GM15510 (cell line): ENCODE measurements around the gene RPTOR.

Experiments used
- POLR2A ChIP-seq: IDR thresholded peaks from 3 replicates; pipeline ENCODE4 v1.6.1; 2011; ENCODE audit warnings: borderline replicate concordance; ENCODE audit not compliant: insufficient read length; ENCODE audit errors: extremely low read depth

Gene RPTOR

GRCh38 chr17:80965606-80966005 lies 421.0 kb downstream of the RPTOR start:
- no peak for TF ChIP-seq POLR2A

- TF ChIP-seq POLR2A = no peak
Observed at GRCh38 chr17:80967404-80967872, 422.8 kb downstream of the RPTOR start.

- no peak for TF ChIP-seq POLR2A
Observed at GRCh38 chr17:80968602-80969029, 424.0 kb downstream of the RPTOR start.

GRCh38 chr17:80969030-80969673 lies 424.5 kb downstream of the RPTOR start:
- TF ChIP-seq POLR2A = no peak

GRCh38 chr17:80969674-80970043 lies 425.0 kb downstream of the RPTOR start:
- TF ChIP-seq POLR2A = no peak

- TF ChIP-seq POLR2A = no peak
Observed at GRCh38 chr17:80970044-80970761, 425.6 kb downstream of the RPTOR start.

GRCh38 chr17:80970762-80971703 lies 426.4 kb downstream of the RPTOR start:
- TF ChIP-seq POLR2A = no peak

GRCh38 chr17:80971704-80972304 lies 427.2 kb downstream of the RPTOR start:
- no peak for TF ChIP-seq POLR2A

- TF ChIP-seq POLR2A = no peak
Observed at GRCh38 chr17:80976701-80977100, 432.1 kb downstream of the RPTOR start.

- no peak for TF ChIP-seq POLR2A
Observed at GRCh38 chr17:80977172-80977571, 432.5 kb downstream of the RPTOR start.

- TF ChIP-seq POLR2A = no peak
Observed at GRCh38 chr17:80978499-80979497, 434.2 kb downstream of the RPTOR start.

- TF ChIP-seq POLR2A = no peak
Observed at GRCh38 chr17:80979547-80980378, 435.1 kb downstream of the RPTOR start.
